Measurements from ENCODE around the gene FYB1. TPM values are rescaled to one million over a fixed set of nuclear protein-coding genes. Genes with fewer than 3 reads are reported as not detected.

Gene FYB1
- total RNA-seq, 4 donors from 2014 or later: 2.8 to 14.1 (median 11.9) TPM

- no peak overlapping the region for H3K4me3 ChIP-seq
- TF ChIP-seq POLR2A (IDR thresholded peaks at IDR 0.05) (no peak), CTCF (IDR thresholded peaks at IDR 0.05) (peak in 1 of 6 experiments; percentile 14)
- peaks cover 0 to 4% (median 0%) of the 10 kb centered on the region in 3 donors for H3K36me3 ChIP-seq
- no peaks in the 10 kb centered on the region for H3K9me3 ChIP-seq
- DNase-seq: no peak
- no peaks in the 10 kb centered on the region for H3K4me1 ChIP-seq
- no peaks in the 10 kb centered on the region for H3K27me3 ChIP-seq
- no peak overlapping the region for H3K27ac ChIP-seq
- intact Hi-C loops (cut with DNase I): no loop called here
- WGBS, 2 donors: 48 to 53% methylated on average over 9 of the region's 9 CpGs
Observed at GRCh38 chr5:39137819-39138451, 81.4 kb downstream of the FYB1 start.

- Histone ChIP-seq H3K9me3 (no peaks in the 10 kb centered on the region), H3K4me3 (no peak overlapping the region), H3K27me3 (no peaks in the 10 kb centered on the region), H3K27ac (no peak overlapping the region), H3K36me3 (peaks cover 0 to 4% (median 0%) of the 10 kb centered on the region in 3 donors), H3K4me1 (no peaks in the 10 kb centered on the region)
- TF ChIP-seq CTCF (IDR thresholded peaks at IDR 0.05): no peak
- TF ChIP-seq POLR2A (IDR thresholded peaks at IDR 0.05): no peak
- intact Hi-C loops (cut with DNase I): no loop called here
- 92 to 100% methylated on average over 2 of the region's 2 CpGs for WGBS, 2 donors
- no peak for DNase-seq
Observed at GRCh38 chr5:39137391-39137790, 82.0 kb downstream of the FYB1 start.

- intact Hi-C loops (cut with DNase I): no loop called here
- no peaks in the 10 kb centered on the region for H3K27me3 ChIP-seq
- no peak for TF ChIP-seq CTCF (IDR thresholded peaks at IDR 0.05)
- TF ChIP-seq POLR2A (IDR thresholded peaks at IDR 0.05): no peak
- no peak overlapping the region for H3K27ac ChIP-seq
- WGBS, 2 donors: 84 to 87% methylated on average over 3 of the region's 3 CpGs
- H3K4me3 ChIP-seq: no peak overlapping the region
- no peak for DNase-seq
- H3K4me1 ChIP-seq: no peaks in the 10 kb centered on the region
- no peaks in the 10 kb centered on the region for H3K9me3 ChIP-seq
- H3K36me3 ChIP-seq: peaks cover 0 to 4% (median 0%) of the 10 kb centered on the region in 3 donors
Observed at GRCh38 chr5:39132792-39133191, 86.6 kb downstream of the FYB1 start.

GRCh38 chr5:39132128-39132447 is 87.3 kb downstream of the FYB1 start:
- WGBS, 2 donors: 54 to 64% methylated on average over 3 of the region's 3 CpGs
- Histone ChIP-seq H3K27me3 (no peaks in the 10 kb centered on the region), H3K36me3 (peaks cover 0 to 4% (median 0%) of the 10 kb centered on the region in 3 donors), H3K4me3 (no peak overlapping the region), H3K4me1 (no peaks in the 10 kb centered on the region), H3K27ac (no peak overlapping the region), H3K9me3 (no peaks in the 10 kb centered on the region)
- TF ChIP-seq POLR2A (IDR thresholded peaks at IDR 0.05): no peak
- no peak for TF ChIP-seq CTCF (IDR thresholded peaks at IDR 0.05)
- intact Hi-C loops (cut with DNase I): no loop called here
- no peak for DNase-seq

GRCh38 chr5:39131210-39132127 is 87.9 kb downstream of the FYB1 start:
- Histone ChIP-seq H3K36me3 (peaks cover 0 to 4% (median 0%) of the 10 kb centered on the region in 3 donors), H3K9me3 (no peaks in the 10 kb centered on the region), H3K4me1 (no peaks in the 10 kb centered on the region), H3K27me3 (no peaks in the 10 kb centered on the region), H3K27ac (no peak overlapping the region), H3K4me3 (no peak overlapping the region)
- intact Hi-C loops (cut with DNase I): no loop called here
- no peak for TF ChIP-seq CTCF (IDR thresholded peaks at IDR 0.05)
- TF ChIP-seq POLR2A (IDR thresholded peaks at IDR 0.05): no peak
- WGBS, 2 donors: 78 to 80% methylated on average over 3 of the region's 3 CpGs
- DNase-seq: no peak

Data from esophagus squamous epithelium (tissue), 5 donors.